ENCODE data around the gene PAQR4.
A peak's percentile ranks its signal among the peaks of the same experiment; 100 is the strongest.

PAQR4 gene

DNA sequence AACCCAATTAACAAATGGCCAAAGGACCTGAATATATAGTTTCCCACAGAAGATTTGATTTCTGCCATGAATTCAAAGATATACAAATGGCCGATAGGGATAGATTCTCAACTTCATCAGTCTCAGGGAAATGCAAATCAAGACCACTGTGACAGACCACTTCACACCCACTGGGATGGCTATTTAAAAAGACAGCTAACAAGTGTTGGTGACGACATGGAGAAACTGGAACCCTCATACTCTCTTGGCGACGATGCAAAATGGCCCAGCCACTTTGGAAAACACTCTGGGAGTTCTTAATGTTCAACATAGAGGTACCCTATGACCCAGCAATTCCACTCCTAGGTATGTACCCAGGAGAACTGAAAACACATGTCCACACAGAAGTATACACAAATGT is 22.5 kb upstream of the PAQR4 start:
- no peak for DNase-seq

DNA sequence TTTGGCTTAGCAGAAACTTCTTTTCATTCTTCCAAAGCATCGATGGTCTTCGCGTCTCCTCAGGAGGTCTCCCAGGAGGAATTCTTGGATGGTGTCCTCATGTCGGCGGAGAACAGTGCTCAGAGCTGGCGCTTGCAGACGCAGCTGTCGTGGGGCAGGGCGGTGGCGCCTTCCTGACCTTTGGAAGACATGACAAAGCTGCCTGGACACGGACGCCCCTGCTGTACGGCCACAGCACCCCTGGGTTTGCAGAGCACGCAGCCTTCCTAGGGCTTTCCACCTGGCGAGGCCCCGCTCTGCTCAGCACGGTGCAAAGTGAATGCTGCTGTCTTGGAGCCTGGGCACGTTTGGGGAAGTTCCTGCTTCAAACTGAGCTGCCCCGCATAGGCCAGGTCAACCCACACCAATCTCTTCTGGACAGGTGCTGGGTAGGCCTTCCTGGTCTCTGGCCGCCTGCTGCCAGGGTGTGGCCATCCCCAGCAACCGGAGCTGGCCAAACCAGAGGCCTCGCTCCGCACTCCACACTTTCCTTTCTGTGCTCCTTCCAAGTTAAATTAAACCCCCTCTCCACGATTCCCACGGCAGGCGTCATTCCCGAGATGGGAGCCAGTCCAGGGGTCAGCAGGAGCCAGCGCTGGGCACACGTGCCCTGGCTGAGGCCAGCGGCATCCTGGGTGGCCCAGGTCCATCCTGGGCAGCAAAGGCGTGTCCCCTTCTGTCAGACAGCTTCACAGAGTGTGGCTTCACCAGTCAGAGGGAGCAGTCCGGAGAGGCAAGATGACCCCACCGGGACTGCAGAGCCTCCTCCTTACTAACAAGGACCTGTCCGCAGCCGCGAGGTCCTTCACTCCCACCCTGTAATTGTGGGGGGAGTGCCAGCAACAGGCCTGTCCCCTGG is 20.1 kb upstream of the PAQR4 start:
- no peak for DNase-seq

DNA sequence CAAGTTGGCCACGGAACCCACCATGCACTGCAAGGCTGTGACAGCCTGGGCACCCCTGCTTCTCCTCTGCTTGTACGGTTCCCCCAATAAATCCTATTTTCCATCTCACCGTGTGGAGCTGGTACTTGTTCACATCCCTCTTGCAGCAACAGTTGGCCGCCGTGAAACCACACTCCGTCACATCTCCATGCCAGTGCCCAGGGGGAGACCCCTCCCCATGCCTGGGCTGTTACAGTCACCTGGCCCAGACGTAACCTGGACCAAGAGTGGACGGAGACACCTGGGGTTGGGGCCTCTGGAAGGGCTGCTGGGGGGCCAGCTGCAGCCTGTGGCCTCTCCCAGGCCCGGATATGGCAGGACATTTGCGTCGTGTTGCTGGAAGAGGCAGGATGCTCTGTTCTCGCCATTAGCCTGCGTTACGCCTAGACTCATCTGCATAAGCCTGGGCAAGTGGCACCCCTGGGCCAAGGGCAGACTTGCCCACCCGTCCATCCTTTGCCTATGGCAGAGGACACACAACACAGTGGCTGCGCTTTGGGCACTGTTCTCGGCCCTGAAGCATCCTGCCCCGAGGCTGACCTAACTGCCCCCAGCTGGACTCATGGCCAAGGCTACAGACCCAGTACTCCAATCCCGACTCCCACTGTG is 19.3 kb upstream of the PAQR4 start:
- DNase-seq: no peak

DNA sequence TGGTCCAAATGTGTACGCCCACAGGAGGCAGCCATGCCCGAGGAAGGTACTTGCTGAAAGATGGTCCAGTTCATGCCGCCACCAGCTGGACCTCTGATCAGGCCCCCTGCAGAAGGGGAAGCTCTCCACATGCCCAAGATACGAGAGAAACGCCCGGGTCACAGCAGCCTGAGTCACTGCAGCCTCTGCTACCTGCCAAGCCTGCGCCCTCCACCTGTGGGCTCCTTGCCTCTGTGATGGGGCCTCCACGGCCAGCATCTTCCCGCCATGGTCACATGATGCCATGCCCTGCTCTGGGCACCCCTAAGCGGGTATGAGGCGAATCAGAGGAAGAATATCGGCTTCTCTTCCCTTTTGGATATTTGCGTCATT is 18.8 kb upstream of the PAQR4 start:
- no peak for DNase-seq

DNA sequence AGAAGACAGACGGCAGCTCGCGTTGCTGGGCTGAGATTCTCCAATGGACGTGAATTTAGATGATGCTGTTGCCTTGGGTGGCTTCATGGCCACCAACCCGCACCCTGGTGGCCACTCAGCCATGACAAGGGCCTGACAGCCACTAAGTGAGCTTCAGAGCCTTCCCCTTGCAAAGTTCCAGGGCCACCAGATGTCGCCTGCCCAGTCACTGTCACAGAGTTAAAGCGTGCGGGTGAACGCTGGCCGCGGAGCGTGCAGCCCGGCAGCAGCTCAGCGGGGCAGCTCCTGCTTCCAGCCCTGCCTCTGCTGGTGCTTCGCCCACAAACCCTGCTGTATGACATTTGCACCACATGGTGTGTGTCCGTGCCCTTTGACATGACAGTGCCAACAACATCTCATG is 18.4 kb upstream of the PAQR4 start:
- no peak for DNase-seq

DNA sequence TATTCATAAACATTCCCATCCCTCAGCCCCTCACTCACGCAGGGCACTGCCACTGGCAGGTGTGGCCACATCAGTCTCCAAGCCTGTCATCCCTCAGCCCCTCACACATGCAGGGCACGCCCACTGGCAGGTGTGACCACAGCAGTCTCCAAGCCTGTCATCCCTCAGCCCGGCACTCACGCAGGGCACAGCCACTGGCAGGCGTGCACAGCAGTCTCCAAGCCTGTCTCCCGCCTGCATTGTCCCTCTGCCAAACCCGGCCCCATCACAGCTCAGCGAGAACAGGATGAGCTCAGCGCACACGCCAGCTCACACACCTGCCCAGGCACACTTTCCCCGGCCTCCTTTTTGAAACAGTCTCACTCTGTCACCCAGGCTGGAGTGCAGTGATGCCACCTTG is 16.5 kb upstream of the PAQR4 start:
- no peak for DNase-seq

DNA sequence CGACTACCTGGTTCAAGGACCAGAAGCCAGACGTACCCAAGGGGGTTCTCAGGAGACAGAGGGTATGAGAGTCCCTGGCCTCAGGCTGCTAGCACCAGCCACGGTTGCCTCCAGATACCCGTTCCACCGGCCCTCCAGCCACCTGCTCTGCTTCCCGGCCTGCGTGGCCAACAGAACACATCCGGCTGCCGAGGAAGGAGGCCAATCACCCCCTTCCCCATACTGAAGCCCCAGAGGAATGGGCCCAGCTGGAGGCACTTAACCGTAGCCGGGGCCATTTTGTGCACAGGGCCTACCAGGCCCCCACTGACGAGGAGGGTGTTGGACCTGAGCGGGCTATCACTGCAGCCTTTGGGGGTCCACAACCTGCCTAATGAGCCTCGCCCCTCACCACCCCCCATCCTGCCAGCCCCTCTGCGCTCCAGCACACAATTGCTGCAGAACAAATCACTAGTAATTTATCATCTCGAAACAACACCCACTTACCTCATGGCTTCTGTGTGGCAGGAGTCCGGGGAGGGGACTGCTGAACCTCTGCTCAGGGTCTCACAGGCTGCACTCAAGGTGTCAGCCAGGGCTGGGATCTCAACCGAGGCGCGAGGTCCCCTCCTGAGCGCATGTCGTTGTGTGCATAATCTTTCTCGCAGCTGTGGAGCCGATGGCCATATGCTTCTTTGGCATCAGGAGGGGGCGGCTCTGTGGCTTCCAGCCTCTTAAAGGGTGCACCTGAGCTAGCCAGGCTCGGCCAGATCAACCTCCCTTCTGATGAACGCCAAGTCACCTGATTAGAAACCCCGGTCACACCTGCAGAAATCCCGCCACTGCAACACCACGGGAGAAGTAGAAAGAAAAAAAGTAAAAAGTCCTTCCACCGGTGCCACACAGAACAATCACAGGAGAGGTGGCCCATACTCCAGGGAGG is 15.2 kb upstream of the PAQR4 start:
- DNase-seq: no peak

DNA sequence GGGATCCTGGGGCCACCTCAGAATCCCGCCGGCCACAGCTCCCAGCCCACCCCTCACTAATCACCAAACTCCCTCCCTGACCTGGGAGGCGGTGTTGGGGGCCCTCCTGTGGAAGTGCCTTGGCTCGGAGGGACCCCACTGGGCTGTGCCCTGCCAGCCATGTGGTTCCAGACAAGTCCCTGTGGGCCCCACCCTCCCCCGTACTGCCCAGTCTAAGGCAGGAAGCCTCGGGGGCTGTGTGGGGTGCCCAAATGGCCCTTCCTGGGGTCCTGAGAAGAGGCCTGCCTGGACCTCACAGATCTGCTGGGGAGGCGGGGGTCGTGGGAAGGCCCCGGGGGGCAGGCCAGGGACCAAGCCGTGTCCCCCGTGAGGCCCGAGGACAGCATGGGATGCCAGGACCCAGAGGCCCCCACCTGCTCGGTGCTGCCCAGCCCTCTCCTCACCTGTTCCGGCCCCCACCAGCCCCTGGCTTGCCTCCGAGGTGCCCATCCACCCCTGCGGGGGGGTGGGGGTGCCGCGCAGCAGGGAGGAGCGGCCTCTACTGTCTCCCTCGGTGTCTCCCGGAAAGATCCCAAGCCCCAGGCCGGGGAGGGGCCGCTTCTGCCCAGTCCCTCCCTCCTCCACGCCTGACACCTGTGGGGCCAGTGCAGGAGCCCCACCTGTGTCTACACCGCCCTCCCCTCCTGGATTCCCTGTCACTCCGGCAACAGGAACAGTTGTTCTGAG is 14.3 kb upstream of the PAQR4 start:
- no peak for DNase-seq

DNA sequence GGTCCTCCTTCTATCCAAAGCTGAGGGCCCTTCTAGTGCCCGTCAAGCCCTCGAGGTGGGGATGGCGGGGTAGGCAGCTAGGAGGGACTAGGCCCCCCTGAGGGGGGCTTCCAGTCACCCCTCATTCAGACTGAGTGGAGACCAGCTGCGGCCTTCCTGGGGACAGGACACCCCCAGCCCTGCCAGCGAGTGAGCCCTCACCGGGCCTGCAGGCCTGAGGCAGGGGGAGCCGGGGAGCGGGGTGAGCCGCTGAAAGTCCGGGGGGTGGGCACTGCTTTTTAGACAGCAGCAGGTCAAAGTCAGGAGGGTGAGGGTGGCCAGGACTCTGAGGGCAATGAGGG is 13.7 kb upstream of the PAQR4 start:
- no peak for DNase-seq

DNA sequence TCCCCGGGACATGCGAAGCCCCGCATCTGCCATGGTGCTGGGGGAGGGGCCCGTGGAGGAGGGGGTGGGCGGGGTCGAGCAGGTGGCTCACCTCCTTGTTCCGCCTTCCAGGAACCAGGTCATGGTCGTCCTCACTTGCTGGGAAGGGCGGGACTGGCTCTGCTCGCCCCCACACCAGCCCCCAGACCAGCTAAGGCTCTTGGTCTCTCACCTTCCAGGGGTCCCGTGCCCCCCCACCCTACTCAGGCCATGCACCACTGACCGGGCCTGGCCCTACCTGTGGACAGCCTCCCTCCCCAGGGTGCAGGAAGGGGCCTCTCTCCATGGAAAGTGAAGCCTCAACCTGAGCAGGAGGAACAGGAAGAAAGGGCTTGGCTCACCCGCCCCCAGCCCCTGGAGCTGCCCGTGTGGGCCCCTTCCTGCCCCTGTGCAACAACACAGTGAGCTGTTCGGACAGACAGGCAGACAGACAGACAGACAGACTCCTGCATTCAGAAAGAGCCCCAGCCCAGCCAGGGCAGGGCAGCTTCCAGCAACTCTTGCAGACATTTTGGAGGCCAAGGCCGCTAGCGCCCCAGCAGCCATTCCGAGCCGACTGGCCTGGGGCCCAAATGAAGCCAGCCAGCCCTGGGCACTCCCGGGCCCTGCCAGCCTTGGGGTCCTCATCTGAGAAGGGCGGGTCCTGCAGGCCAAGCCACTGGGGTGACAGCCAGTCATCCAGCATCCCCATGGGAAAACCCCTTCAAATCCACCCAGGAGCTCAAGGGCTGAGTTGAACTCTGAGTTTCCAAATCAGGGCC is 13.2 kb upstream of the PAQR4 start:
- DNase-seq: peak; percentile 84 to 91

DNA sequence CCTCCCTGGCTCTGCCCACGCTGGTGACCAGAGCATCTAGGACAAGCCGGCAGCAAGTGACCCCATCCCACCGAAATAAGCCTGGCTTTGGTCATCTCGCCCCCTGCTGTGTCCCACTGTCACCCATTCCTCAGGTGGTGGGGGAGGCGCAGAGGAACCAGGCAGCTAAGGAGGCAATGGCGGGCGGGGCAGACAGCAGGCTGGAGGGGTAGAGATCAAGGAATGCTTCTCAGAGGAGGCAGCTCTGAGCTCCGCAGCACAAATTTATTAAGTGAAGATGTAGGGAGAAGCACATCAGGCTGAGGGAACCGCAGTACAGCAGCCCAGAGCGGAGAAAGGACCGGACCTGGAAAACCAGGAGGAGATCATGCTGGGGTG is 12.6 kb upstream of the PAQR4 start:
- DNase-seq: no peak

DNA sequence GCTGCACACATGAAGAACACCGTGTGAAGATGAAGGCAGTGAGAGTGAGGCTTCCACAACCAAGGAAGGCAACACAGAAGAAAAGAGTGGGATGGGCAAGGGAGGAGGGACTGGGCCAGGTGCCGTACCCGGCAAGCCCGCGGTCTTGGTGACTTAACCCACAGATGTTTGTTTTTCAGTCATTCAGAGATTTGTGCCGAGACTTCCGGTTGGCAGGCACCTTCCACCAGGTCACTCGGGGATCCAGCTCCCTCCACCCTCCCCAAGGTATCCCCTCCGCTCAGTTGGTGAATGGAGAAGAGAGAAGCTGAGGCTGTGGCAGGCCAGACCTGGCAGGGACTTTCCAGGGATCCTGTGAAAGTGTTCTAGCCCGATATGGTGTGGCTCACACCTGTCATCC is 9.9 kb upstream of the PAQR4 start:
- no peak for DNase-seq

DNA sequence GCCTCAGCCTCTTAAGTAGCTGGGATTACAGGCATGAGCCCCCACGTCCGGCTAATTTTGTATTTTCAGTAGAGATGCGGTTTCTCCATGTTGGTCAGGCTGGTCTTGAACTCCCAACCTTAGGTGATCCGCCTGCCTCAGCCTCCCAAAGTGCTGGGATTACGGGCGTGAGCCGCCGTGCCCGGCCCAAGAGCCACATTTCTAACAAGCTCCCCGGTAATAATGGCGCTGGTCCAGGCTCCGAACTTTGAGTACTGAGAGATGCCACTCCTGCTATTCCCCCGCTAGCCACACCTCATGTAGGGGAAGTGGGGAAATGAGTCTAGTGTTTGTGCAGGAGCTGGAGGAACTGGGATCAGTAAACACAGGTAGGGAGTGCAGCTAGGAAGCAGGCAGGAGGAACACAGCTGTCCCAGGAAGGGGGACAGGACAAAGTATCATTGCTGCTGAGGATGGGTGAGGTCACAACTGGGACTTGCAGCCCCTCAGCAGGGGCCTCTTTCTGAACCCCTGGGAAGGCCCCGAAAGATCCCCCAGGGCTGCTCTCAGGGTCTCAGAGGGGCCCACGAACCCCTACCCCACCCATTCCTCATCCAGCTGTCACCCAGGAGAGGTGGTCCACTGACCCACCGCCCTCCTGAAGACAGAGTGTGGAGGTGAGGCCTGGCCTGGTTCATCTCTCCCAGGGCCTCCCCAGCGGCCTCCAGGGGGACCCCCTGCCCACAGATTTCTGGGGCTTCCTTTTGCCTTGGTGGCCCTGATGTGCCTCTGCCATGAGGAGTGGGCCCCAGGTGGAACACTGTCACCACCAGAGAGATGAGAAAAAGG is 8.8 kb upstream of the PAQR4 start:
- no peak for DNase-seq

DNA sequence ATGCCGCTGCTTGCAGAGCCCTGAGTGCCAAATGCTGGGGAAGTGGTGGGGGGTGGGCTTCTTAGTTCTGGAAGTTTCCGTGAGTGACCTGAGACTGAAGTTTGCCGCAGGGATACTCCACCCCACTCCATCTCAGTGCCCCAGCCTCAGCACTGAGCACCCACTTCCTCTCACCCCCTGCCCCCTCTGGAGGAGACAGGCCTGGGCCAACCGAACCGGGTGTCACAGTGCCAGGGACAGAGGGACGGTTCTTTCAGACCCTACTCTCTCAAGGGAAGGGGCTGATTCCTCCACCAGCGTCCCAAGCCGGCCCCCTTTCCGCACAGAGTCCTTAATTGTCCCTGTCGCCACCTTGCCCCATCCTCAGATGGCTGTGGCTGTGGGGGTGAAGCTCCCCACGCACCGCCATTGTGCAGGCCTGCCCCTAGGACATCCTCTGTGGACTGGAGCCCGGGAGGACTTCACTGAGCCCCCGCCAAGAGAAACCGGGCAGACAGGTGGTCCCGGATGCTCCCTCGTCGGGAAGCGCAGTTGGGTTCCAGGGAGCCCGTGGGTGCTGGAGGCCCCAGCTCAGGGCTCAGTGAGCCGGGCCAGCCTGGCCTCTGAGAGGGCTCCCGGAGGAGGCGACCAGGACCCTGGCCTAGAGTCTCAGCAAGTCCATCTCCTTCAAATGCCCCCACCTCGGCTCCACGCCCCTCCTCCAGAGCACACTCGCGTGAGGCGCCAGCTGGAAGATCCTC is 6.6 kb upstream of the PAQR4 start:
- DNase-seq: no peak

DNA sequence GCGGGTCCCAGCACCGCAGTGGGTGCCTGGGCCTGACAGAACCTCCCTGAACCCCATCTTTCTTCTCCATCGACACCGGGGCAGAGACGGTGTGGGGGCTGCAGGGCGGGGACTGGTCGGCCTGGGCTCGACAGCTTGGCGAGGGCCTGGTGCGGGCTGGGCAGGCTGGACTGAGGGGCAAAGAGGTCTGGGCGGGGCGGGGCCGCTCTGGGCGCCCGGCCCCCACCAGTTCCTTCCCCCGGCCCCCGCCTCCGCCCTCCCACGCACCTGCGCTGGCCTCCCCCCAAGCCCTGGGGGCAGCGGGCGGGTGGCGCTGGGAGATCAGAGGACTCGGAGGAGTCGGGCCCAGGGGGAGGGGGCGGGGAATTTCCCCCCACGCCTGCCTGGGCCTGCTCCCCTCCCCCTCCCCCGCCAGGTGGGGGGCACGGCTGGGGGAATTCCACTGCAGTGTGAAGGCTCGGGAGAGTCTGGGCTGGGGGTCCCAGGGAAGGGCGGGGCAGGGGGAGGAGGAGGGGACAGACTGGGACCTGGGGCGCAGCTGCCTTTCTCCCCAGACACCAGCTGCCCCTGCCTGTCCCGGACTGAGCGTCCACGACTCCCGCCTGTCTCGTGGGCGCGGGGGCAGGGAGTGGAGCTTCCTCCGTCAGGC is 6.0 kb upstream of the PAQR4 start:
- no peak for DNase-seq

DNA sequence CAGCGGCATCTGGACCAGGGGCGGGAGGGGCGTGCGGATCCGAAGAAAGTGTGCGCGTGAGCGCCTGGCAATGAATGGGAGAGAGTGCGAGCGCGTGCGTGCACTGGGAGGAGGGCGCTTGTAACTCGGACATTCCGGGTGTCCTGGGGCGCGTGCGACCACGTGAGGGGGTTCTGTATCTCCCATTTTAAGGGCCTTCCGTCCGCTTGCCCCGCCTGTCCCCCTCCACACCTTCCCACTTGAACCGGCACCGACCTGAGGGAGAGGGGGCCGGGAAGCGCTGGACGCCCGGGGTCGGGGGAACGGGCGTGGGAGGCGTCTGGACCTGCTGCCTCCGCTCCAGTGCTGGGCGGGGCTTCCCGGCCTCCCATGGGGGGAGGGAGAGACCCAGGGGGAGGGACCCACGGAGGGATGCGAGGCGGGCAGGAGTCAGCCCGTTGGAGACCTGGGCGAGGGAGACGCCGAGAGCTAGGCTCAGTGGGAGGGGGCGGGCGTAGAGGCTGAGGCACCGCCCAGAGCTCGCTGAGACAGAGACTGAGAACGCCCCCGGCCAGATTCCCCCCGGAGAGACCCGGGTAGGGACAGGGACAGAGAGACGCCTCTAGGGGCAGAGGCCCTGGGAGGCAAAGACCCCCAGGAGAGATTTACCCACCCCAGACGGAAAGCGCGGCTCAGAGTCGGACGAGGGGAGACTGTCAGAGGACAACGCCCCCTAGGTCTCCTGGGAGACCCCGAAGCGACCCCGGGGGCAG is 5.2 kb upstream of the PAQR4 start, which contains the start of gene KREMEN2:
Gene KREMEN2, plus strand, starts transcription at position 553 of the 752 bp plus-strand sequence. CDS start 246 bp downstream, outside the sequence.
- DNase-seq: peak; percentile 17 to 56

DNA sequence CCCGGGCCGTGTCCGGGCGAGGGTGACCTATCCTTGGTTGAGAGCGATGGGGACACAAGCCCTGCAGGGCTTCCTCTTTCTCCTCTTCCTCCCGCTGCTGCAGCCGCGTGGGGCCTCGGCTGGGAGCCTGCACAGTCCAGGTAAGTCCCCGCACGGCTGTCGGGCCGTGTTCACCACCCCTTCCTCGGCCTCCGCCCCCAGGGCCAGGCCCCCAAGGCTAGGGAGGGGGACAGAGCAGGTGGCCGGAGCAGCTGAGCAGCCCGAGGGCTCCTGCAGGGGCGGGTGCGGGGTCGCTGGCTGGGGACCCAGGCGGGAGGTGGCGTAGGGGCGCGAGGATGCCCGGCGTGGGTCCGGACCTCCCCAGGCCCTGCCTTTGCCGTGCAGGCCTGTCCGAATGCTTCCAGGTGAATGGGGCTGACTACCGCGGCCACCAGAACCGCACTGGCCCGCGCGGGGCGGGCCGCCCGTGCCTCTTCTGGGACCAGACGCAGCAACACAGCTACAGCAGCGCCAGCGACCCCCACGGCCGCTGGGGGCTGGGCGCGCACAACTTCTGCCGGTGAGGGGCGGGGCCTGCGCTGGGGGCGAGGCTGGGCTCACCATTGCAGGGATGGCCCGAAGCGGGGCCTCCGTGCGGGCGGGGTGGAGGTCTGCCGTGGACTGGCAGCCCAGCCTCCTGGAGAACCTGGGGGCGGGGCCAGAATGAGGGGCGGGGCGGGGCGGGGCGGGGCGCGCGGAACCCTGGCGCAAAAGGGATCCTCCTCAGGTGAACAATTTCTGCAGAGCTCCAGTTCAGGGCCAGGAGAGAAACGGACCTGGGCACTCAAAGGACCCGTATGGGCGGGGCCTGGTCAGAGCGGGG is 4.4 kb upstream of the PAQR4 start:
- peak in 1 of 2 donors; percentile 22 for DNase-seq

All from inflammatory macrophage treated with lipopolysaccharide for 1 hour (primary cell).